HAP-1 (cell line): Measurements from ENCODE around the gene QRFP.

Experiments
- DNase-seq, 2 experiments: peaks; one replicate each; pipeline ENCODE4 v3.0.0-alpha.2; 2016 to 2020; ENCODE audit warnings: low spot score in 2 of 2
- H3K27me3 ChIP-seq: fragments of 250-450 bp; sonication (Bioruptor Pico); 2 replicates; pipeline ENCODE4 v1.5.1; 2020; ENCODE audit warnings: low read depth, mild to moderate bottlenecking, moderate library complexity
- H3K36me3 ChIP-seq: fragments of 250-450 bp; sonication (Bioruptor Pico); replicated peaks from 2 replicates; pipeline ENCODE4 v1.5.1; 2020; ENCODE audit warnings: mild to moderate bottlenecking
- H3K4me1 ChIP-seq: fragments of 250-450 bp; sonication (Bioruptor Pico); 2 replicates; pipeline ENCODE4 v1.5.1; 2020; ENCODE audit warnings: mild to moderate bottlenecking
- H3K4me3 ChIP-seq: fragments of 250-450 bp; sonication (Bioruptor Pico); 2 replicates; pipeline ENCODE4 v1.5.1; 2020; ENCODE audit warnings: mild to moderate bottlenecking, moderate library complexity
- H3K9me3 ChIP-seq: fragments of 250-450 bp; sonication (Bioruptor Pico); 2 replicates; pipeline ENCODE4 v1.5.1; 2020; ENCODE audit warnings: mild to moderate bottlenecking, moderate library complexity
- in situ Hi-C: fragments of 300-500 bp; cut with MboI; formaldehyde crosslinking; loops from 3 replicates; pipeline ENCODE4 v1.14.3; 2020; ENCODE audit warnings: low sequenced_read_pairs, inconsistent platforms, mixed read lengths

Gene QRFP

GRCh38 chr9:130908146-130908877 is 11.7 kb upstream of the QRFP start:
- DNase-seq, result no peak
- Histone ChIP-seq H3K4me1 (no peaks in the 10 kb centered on the region), H3K9me3 (no peaks in the 10 kb centered on the region), H3K4me3 (no peak overlapping the region), H3K36me3 (no peaks in the 10 kb centered on the region), H3K27me3 (peaks cover 6% of the 10 kb centered on the region; the same call in 1 of the 2 replicates)
- in situ Hi-C loops, result no loop called here

GRCh38 chr9:130906735-130907416 is 10.3 kb upstream of the QRFP start:
- in situ Hi-C loops, result no loop called here
- DNase-seq, result no peak
- H3K4me1 ChIP-seq, result no peaks in the 10 kb centered on the region
- H3K4me3 ChIP-seq, result no peak overlapping the region
- H3K27me3 ChIP-seq, result peaks cover 6% of the 10 kb centered on the region; the same call in 1 of the 2 replicates
- no peaks in the 10 kb centered on the region for H3K36me3 ChIP-seq
- H3K9me3 ChIP-seq, result no peaks in the 10 kb centered on the region

GRCh38 chr9:130905902-130906734 is 9.5 kb upstream of the QRFP start:
- in situ Hi-C loops, result no loop called here
- no peak overlapping the region for H3K4me3 ChIP-seq
- H3K27me3 ChIP-seq, result peaks cover 10% of the 10 kb centered on the region; the same call in 1 of the 2 replicates
- no peaks in the 10 kb centered on the region for H3K36me3 ChIP-seq
- DNase-seq, result no peak
- H3K9me3 ChIP-seq, result no peaks in the 10 kb centered on the region
- H3K4me1 ChIP-seq, result no peaks in the 10 kb centered on the region

GRCh38 chr9:130905125-130905901 is 8.7 kb upstream of the QRFP start:
- in situ Hi-C loops, result no loop called here
- Histone ChIP-seq H3K9me3 (no peaks in the 10 kb centered on the region), H3K4me1 (no peaks in the 10 kb centered on the region), H3K27me3 (peaks cover 12% of the 10 kb centered on the region), H3K4me3 (no peak overlapping the region), H3K36me3 (no peaks in the 10 kb centered on the region)
- no peak for DNase-seq

- no peak overlapping the region for H3K4me3 ChIP-seq
- H3K9me3 ChIP-seq, result no peaks in the 10 kb centered on the region
- H3K27me3 ChIP-seq, result peaks cover 15% of the 10 kb centered on the region
- in situ Hi-C loops, result no loop called here
- DNase-seq, result no peak
- no peaks in the 10 kb centered on the region for H3K36me3 ChIP-seq
- no peaks in the 10 kb centered on the region for H3K4me1 ChIP-seq
Measured at GRCh38 chr9:130904070-130905044, 7.7 kb upstream of the QRFP start.

- Histone ChIP-seq H3K36me3 (no peaks in the 10 kb centered on the region), H3K9me3 (no peaks in the 10 kb centered on the region), H3K4me3 (no peak overlapping the region), H3K4me1 (no peaks in the 10 kb centered on the region), H3K27me3 (peaks cover 15% of the 10 kb centered on the region)
- DNase-seq, result no peak
- in situ Hi-C loops, result no loop called here
Measured at GRCh38 chr9:130903194-130904069, 6.8 kb upstream of the QRFP start.

GRCh38 chr9:130902204-130903185 is 5.9 kb upstream of the QRFP start:
- Histone ChIP-seq H3K4me1 (no peaks in the 10 kb centered on the region), H3K9me3 (no peaks in the 10 kb centered on the region), H3K27me3 (peaks cover 9% of the 10 kb centered on the region), H3K4me3 (no peak overlapping the region), H3K36me3 (no peaks in the 10 kb centered on the region)
- in situ Hi-C loops, result no loop called here
- no peak for DNase-seq

GRCh38 chr9:130901498-130902203 is 5.0 kb upstream of the QRFP start:
- in situ Hi-C loops, result no loop called here
- Histone ChIP-seq H3K4me3 (no peak overlapping the region), H3K36me3 (no peaks in the 10 kb centered on the region), H3K4me1 (no peaks in the 10 kb centered on the region), H3K9me3 (no peaks in the 10 kb centered on the region), H3K27me3 (peaks cover 11% of the 10 kb centered on the region)
- DNase-seq, result no peak

- peaks cover 19% of the 10 kb centered on the region for H3K27me3 ChIP-seq
- H3K4me3 ChIP-seq, result no peak overlapping the region
- H3K36me3 ChIP-seq, result no peaks in the 10 kb centered on the region
- in situ Hi-C loops, result no loop called here
- no peaks in the 10 kb centered on the region for H3K9me3 ChIP-seq
- no peak for DNase-seq
- H3K4me1 ChIP-seq, result no peaks in the 10 kb centered on the region
Measured at GRCh38 chr9:130900701-130901497, 4.3 kb upstream of the QRFP start.
